Occipital lobe (tissue), 2 donors: Measurements from ENCODE around the gene PHLDA2. TPM values are rescaled to one million over a fixed set of nuclear protein-coding genes. Genes with fewer than 3 reads are reported as not detected.

ENCODE experiments used
- DNase-seq: peaks from one replicate; lab custom pipeline; 2025; lab: John Stamatoyannopoulos, UW
- total RNA-seq: library from RNA; depleted of rRNA; stranded (reverse); fragments of >200 nt; gene quantifications from one replicate; pipeline ENCODE4 v1.2.3, GENCODE V29; 2014

The PHLDA2 gene
- total RNA-seq: not detected

GRCh38 chr11:2928605-2929530, at the start of gene PHLDA2:
PHLDA2 (minus strand) TSS chr11:2929420; CDS start chr11:2929364, 56 bp downstream.
- DNase-seq: no peak

DNA sequence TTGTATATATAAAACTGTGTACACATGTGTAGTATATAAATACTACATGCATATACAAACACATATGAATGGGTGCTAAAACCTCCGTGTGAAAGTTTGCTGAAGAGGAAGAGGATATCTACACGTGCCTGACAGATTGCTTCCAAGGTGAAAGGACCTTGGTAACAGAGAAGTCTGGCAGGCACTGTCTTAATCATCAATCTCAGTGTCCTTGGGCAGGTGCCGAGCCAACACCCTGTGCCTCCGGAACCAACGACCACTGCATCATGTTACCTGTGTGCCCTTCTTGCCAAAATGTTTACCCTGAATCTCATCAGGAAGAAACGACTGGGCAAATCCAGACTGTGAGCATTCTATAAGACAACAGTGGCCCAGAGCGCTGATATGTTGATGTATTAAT, 47.9 kb upstream of the PHLDA2 start:
- no peak for DNase-seq

DNA sequence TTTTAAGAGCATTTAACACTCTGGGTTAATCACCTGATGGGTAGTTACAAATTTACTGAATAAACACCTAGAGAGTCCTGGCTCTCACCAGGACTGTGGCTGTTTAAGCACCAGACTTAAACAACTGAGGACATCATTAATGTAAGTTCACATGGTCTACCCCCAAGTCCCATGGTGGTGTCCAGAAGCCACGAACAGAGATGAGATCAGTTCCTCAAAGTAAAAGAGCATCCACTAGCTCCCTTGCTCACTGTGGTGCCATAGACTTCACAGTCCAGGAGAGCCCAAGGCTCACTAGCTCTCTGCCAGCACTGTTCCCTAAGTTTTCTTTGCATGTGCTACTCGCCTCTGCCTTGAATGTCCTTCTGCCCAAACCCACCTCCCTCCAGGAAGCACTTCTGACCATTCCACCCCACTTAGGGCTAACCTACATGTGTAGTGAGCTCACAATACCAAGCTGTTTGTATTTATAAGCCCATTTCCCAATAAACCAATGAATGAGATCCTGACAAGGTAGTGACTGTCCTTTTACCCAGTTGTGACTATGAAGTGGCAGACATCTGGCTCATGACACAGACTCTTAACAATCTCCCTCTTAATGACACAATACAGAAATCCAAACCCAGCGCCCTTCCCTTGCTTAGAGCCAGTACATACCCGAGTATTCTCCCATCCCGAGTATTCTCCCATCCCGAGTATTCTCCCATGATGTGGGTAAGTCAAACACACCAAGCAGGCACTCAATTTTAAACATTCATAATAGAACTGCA, 47.3 kb upstream of the PHLDA2 start:
- no peak for DNase-seq

GRCh38 chr11:2975594-2975993, 46.4 kb upstream of the PHLDA2 start:
- DNase-seq: no peak

- no peak for DNase-seq
Observed at GRCh38 chr11:2974272-2974671, 45.1 kb upstream of the PHLDA2 start.

DNA sequence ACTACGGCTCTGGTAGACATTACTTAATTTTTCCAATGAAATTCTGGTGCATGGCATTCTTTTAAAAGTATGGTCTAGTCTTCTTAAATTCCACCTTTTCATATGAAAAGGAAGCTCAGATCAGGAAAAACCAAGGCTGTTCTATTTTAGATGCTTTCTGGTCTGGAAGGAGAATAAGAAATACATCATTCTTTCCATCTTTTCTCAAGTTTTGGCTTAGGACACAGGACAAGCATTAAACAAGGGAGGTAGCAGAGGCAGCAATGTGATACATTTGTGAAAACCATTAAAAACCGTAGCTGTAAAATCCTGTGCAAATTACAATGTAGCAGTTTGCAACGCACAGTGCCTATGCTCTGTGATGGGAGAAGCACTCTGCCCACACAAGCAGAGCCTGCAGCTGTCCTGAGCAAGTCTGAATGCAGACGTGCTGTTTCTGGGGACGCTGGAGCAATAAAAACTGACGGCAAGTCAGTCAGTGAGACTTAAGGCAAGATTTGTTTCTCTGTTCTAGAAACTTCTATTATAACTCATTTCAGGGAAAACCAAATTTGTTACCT, 39.2 kb upstream of the PHLDA2 start:
- no peak for DNase-seq

GRCh38 chr11:2964782-2965181, 35.6 kb upstream of the PHLDA2 start:
- no peak for DNase-seq

GRCh38 chr11:2963761-2964160, 34.5 kb upstream of the PHLDA2 start:
- DNase-seq: no peak

- DNase-seq: no peak
Observed at GRCh38 chr11:2963112-2963754, 34.0 kb upstream of the PHLDA2 start.

DNA sequence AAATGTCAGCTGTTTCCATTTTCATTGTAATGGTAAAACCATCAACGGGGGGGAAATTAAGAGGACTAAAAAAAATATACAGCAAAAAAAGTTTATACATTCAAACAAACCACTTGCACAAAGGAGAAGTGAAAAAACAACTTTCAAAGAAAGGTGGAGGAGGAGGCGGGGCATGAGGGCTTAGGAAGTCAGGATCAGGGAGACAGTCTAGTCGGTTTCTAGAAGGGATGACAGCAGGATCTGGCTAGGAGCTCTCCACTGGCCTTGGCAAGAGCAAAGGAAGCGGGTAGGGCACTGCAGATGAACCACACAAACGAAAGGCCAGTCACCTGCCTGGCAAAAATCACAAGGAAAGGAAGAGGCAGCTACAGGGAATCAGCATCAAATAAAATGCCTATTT, 31.9 kb upstream of the PHLDA2 start:
- no peak for DNase-seq

- DNase-seq: no peak
Observed at GRCh38 chr11:2960139-2960538, 30.9 kb upstream of the PHLDA2 start.

GRCh38 chr11:2958251-2958650, 29.0 kb upstream of the PHLDA2 start:
- no peak for DNase-seq

DNA sequence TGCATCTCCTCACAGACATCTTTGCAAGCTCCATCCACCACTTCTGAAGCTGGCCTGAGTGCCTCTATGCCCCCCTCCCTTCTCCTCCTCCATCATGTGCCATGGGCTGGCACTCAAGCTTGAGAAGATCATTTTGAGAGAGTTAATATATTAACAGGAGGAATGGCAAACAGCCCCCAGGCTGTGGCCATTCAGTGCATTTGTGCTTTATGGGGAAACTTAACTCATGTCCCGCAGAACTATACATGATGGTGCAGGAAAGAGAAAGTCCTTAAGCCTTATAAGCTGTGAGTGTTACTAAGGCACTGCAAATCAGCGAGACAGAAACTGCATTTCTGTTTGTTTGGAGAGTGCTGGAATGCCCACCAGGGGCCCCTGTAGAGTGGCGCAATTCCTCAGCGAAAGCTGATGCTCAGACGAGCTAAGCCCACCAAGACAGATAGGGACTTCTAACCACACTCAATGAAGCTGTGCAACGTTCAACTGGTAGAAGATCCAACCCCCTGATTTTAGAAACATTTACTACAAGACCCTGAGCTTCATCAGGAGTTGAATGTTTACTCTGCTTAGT, 26.8 kb upstream of the PHLDA2 start:
- no peak for DNase-seq

DNA sequence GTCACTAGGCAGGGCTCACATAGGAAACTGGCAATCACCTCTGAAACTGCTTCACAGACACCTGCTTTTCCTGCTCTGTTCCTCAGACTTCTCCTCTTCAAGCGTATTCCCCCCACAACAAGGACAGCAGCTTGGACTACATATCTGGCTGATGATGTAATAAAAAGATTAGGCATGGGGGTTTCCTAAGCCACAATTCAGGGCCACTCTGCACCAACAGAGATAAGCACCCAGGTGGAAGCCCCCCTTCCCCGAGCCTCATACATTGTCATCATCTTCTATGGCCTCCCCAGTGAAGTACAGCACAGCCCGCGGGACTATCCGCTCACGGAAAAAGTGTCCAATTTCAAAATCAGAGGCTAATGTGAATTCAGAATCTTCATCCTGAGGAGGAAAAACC, 25.0 kb upstream of the PHLDA2 start:
- no peak for DNase-seq

DNA sequence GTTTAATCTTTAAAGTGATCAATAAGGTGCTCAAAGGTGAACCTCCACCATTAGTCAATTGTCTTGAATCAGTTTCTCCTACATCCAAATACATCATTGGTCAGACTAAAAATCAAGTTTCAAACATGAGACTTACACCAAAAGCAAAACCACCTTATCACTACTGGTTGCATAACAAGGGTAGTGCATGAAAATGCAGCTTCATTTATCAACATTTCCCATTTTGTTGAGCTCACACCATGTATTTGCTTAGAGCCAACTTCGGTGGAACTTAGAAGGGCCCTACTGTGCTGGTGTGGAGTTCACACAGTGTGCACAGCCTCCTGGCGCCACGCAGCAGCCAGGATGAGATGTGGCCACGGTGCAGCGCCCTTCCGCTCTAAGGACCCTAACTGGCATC, 23.1 kb upstream of the PHLDA2 start:
- no peak for DNase-seq

DNA sequence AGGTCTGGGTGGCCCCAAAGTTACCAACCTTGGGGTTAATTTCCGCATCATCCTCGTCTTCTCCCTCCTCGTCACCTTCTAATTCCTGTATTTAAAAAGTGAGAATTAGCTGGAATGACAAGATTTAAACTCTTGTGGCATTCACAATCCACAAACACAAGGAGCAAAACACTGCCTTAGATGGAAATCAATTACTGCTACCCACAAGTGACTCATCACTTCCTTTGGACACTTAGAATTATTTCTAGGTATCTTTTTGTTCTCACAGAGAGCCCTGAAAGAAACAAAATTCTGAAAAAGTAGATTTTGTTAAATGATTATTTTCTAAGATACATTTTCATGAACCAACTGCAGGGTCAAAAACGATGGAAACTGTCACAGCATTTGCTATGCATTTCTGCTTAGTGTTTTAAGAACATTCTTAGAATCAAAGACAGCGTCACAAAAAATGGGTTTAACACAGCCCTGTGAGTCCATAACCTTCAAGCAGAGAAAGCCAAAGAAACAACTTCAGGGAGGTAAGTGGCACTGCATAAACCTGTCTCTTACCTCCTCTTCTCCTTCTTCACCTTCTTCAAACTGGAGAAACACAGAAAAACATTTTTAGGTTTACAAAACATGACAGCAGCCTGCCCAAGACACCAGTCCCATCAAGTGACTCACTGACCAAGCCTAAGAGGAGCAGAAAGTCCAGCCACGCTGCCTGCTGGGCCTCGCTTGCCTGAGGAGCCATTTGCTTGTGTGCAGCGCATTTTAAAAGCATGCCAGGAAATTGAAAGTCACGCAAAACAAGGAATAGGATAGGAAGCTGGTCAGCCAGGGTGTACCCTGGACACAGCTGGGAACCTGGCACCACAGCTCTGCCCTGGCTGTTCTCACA, 22.3 kb upstream of the PHLDA2 start:
- no peak for DNase-seq

GRCh38 chr11:2950825-2951224, 21.6 kb upstream of the PHLDA2 start:
- DNase-seq: no peak

GRCh38 chr11:2949920-2950319, 20.7 kb upstream of the PHLDA2 start:
- no peak for DNase-seq

DNA sequence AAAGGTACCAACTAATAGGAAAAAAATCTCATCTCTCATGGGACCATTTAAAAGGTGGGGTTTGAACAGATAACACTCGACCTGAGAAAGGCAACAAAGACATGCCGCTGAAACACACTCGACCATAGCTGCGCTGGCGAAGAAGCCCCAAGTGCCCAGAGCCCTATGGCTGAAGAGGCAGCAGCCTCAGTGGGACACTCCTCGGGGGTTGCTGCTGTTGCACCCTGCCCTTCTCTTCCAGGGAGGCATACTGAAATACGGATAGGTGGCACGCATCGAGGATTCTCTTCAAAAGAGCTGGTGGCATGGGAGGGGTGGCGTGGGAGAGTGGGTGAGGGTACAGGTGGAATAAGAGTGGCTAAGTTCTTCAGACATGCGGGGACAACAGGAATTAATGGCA, 18.5 kb upstream of the PHLDA2 start:
- DNase-seq: no peak

DNA sequence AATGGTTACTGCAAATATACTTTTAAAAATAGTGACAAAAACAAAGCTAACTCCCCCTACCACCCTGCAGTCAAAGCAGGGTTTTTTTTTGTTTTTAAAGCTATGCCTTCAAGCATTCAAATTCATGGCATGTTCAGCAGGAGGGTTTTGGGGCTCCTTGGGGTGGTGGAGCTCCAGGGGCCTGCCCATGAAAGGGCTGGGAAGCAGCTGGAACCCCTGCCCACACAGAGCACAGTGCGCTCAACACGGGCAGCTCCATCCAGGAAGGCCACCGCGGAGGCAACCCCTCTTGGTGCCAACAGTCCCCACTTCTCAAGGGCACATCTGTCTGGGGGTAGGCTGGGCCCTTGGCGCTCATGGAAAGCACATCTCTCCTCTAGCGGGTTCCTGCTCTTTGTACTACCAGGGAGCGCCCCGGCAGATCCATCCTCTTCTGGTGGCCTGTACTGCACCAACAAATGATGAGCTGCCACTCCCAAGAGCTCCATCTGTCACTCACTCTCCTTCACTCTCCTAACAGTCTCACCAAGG, 16.6 kb upstream of the PHLDA2 start:
- DNase-seq: no peak
